CD4-positive, alpha-beta T cell treated with Interleukin-4 for 4 hours (primary cell): ENCODE data around the gene PEDS1.
"Not testable (repeated sequence)": the region's sequence is repeated elsewhere in the genome, so short reads cannot be mapped to it uniquely, and the experiment has no call there.

Experiments used
- DNase-seq: peaks from one replicate; pipeline ENCODE4 v3.0.0-alpha.2; 2020

PEDS1 gene

GRCh38 chr20:50161494-50161893, 8.0 kb upstream of the PEDS1 start:
- not testable (repeated sequence) for DNase-seq

GRCh38 chr20:50153153-50153499, 397 bp downstream of the PEDS1 start:
- DNase-seq, result no peak

GRCh38 chr20:50152394-50153152, 950 bp downstream of the PEDS1 start:
- DNase-seq, result no peak

- DNase-seq, result no peak
Measured at GRCh38 chr20:50151034-50151743, 2.3 kb downstream of the PEDS1 start.

GRCh38 chr20:50149481-50150254, 3.9 kb downstream of the PEDS1 start:
- DNase-seq, result no peak

- peak; percentile 89 for DNase-seq
Measured at GRCh38 chr20:50146732-50147662, 6.5 kb downstream of the PEDS1 start.

- no peak for DNase-seq
Measured at GRCh38 chr20:50146214-50146613, 7.3 kb downstream of the PEDS1 start.

- no peak for DNase-seq
Measured at GRCh38 chr20:50145566-50145965, 8.0 kb downstream of the PEDS1 start.

- DNase-seq, result no peak
Measured at GRCh38 chr20:50144362-50144761, 9.2 kb downstream of the PEDS1 start.

- no peak for DNase-seq
Measured at GRCh38 chr20:50142812-50143211, 10.7 kb downstream of the PEDS1 start.

GRCh38 chr20:50141811-50142561, 11.5 kb downstream of the PEDS1 start:
- DNase-seq, result no peak

- DNase-seq, result no peak
Measured at GRCh38 chr20:50141018-50141675, 12.4 kb downstream of the PEDS1 start.

- no peak for DNase-seq
Measured at GRCh38 chr20:50140339-50140859, 13.1 kb downstream of the PEDS1 start.

GRCh38 chr20:50138479-50139393, 14.8 kb downstream of the PEDS1 start:
- no peak for DNase-seq

- DNase-seq, result no peak
Measured at GRCh38 chr20:50138120-50138478, 15.4 kb downstream of the PEDS1 start.

GRCh38 chr20:50137702-50138101, 15.8 kb downstream of the PEDS1 start:
- DNase-seq, result not testable (repeated sequence)

- no peak for DNase-seq
Measured at GRCh38 chr20:50136822-50137599, 16.5 kb downstream of the PEDS1 start.

- not testable (repeated sequence) for DNase-seq
Measured at GRCh38 chr20:50135157-50135556, 18.4 kb downstream of the PEDS1 start.
